PC-3 (cell line): ENCODE data around the gene GPR37L1. TPM values are rescaled to one million over a fixed set of nuclear protein-coding genes. Genes with fewer than 3 reads are reported as not detected.
"Not testable (repeated sequence)": the region's sequence is repeated elsewhere in the genome, so short reads cannot be mapped to it uniquely, and the experiment has no call there.

ENCODE experiments used
- ATAC-seq: fragments of 200-7000 bp; cut with Tn5 transposase; 2 replicates; pipeline ENCODE4 v1.9.1; 2020; ENCODE audit warnings: mild to moderate bottlenecking, moderate library complexity
- BruUV-seq: library from RNA; stranded (reverse); fragments of 400-500 nt; replicated peaks from 2 replicates; lab custom pipeline; 2021; lab: Mats Ljungman, UMichigan
- CTCF ChIA-PET: fragments of 300-600 bp; sonication (Branson Sonifier 250); formaldehyde crosslinking; loops from one replicate; lab custom pipeline; 2022; ENCODE audit warnings: antibody characterized with exemption; lab: Charles Lee
- POLR2A ChIA-PET: fragments of 300-600 bp; sonication (Branson Sonifier 250); formaldehyde crosslinking; loops from one replicate; lab custom pipeline; 2022; ENCODE audit warnings: antibody characterized with exemption; ENCODE audit not compliant: unreplicated experiment; lab: Charles Lee
- DNase-seq: peaks from one replicate; pipeline ENCODE4 v3.0.0-alpha.2; 2015
- H2AFZ ChIP-seq: fragments of 300-600 bp; sonication (generic); 2 replicates; pipeline ENCODE4 v1.6.0; 2016; ENCODE audit warnings: antibody characterized with exemption, low read length
- H3F3A ChIP-seq: fragments of 300-600 bp; sonication (generic); one replicate; pipeline ENCODE4 v1.6.0; 2017; ENCODE audit warnings: antibody characterized with exemption, low read length, control low read depth, mild to moderate bottlenecking; ENCODE audit not compliant: unreplicated experiment
- H3K27ac ChIP-seq: fragments of 300-600 bp; sonication (generic); 2 replicates; pipeline ENCODE4 v1.5.1; 2016; ENCODE audit warnings: mild to moderate bottlenecking, low read length
- H3K27me3 ChIP-seq: fragments of 300-600 bp; sonication (generic); 2 replicates; pipeline ENCODE4 v1.6.1; 2016; ENCODE audit warnings: low read length, mixed read lengths
- H3K36me3 ChIP-seq: fragments of 300-600 bp; sonication (generic); 2 replicates; pipeline ENCODE4 v1.6.1; 2016; ENCODE audit warnings: low read depth, mixed run types, low read length, mixed read lengths
- H3K4me1 ChIP-seq: fragments of 300-600 bp; sonication (generic); 2 replicates; pipeline ENCODE4 v1.5.1; 2016; ENCODE audit warnings: low read length; ENCODE audit not compliant: insufficient read depth
- H3K4me2 ChIP-seq: fragments of 300-600 bp; sonication (generic); 2 replicates; pipeline ENCODE4 v1.6.0; 2016; ENCODE audit warnings: low read length
- H3K4me3 ChIP-seq: fragments of 300-600 bp; sonication (generic); 2 replicates; pipeline ENCODE4 v1.5.1; 2016; ENCODE audit warnings: mild to moderate bottlenecking, low read length, mixed read lengths
- H3K79me2 ChIP-seq: fragments of 300-600 bp; sonication (generic); 2 replicates; pipeline ENCODE4 v1.6.1; 2017; ENCODE audit warnings: low read length, mixed read lengths
- H3K9ac ChIP-seq: fragments of 300-600 bp; sonication (generic); 2 replicates; pipeline ENCODE4 v1.6.0; 2016; ENCODE audit warnings: mild to moderate bottlenecking, low read length
- H3K9me2 ChIP-seq: fragments of 300-600 bp; sonication (generic); replicated peaks from 2 replicates; pipeline ENCODE4 v1.6.1; 2016; ENCODE audit warnings: mixed run types, low read length, mixed read lengths
- H3K9me3 ChIP-seq: fragments of 300-600 bp; sonication (generic); 2 replicates; pipeline ENCODE4 v1.6.1; 2016; ENCODE audit warnings: low read length, mixed read lengths
- H4K20me1 ChIP-seq: fragments of 300-600 bp; sonication (generic); 2 replicates; pipeline ENCODE4 v1.6.1; 2016; ENCODE audit warnings: low read length, mixed read lengths
- EZH2 ChIP-seq: fragments of 300-600 bp; sonication (generic); IDR thresholded peaks from one replicate; pipeline ENCODE4 v1.6.1; 2017; ENCODE audit warnings: antibody characterized with exemption, mild to moderate bottlenecking, low read length; ENCODE audit not compliant: unreplicated experiment
- EZH2phosphoT487 ChIP-seq: fragments of 300-600 bp; sonication (generic); IDR thresholded peaks from 2 replicates; pipeline ENCODE4 v1.6.1; 2018; ENCODE audit warnings: mild to moderate bottlenecking, antibody characterized with exemption, low read length, borderline replicate concordance
- intact Hi-C: fragments of 100-400 bp; cut with micrococcal nuclease; formaldehyde crosslinking; loops from 2 replicates; pipeline ENCODE4 v1.9.0; 2023
- total RNA-seq: library from RNA; depleted of rRNA; stranded (reverse); fragments of >200 nt; gene quantifications from 2 replicates; pipeline ENCODE4 v1.2.3, GENCODE V29; 2014
- TF ChIP-seq, protein P1 (sequence below): fragments of 300-600 bp; sonication (generic); conservative IDR thresholded peaks from 2 replicates; pipeline ENCODE4 v1.5.1; 2017; ENCODE audit warnings: antibody characterized with exemption, low read depth, mild to moderate bottlenecking, low read length

The GPR37L1 gene
- total RNA-seq, 1 experiment from 2014 or later = 0.04 TPM

DNA sequence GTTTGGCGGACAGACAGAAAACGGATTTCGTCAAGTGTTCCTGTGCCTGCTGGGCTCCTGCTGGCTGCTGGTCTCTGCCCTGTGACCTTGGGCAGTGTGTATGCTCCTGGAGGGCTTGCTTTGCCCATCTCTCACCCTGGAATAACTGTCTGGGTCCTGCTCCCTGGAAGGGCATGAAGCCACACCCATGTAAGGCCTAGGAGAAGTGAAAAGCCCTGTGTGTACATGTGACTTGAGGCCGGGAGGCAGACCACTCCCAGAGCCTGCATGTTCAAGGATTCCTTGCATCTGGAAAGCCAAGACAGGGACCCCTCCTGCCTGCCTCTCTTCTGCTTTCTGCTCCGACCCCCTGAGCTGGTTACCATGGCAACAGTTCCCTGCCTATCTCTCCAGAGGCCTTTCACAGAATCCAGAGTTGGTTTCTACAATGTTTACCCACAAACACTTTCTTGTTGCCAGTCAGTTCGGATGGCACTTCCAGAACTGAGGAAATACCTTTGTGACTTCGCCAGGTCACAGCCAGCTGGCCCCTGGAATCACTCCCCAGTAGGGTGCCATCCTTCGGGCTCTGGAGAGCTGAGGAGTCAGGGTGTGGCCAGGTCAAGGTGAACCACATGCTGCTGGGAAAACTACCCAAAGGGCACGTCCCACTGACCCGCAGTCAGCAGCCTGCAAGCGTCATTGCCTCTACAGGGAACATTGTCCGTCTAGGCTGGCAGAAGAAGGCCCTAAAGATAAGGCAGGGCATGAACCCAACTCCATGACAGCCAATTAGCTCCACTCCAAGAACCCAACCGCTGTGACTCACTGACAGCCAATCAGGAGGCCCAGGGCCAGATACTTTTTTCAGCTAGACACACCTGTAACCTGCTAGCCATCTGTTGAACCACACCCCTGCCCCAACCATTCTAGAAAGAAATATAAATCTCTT, 14.7 kb upstream of the GPR37L1 start:
- H3K27ac ChIP-seq = 0 out of 2 replicates have a peak overlapping the region, but pooled peaks have one; percentile 81

DNA sequence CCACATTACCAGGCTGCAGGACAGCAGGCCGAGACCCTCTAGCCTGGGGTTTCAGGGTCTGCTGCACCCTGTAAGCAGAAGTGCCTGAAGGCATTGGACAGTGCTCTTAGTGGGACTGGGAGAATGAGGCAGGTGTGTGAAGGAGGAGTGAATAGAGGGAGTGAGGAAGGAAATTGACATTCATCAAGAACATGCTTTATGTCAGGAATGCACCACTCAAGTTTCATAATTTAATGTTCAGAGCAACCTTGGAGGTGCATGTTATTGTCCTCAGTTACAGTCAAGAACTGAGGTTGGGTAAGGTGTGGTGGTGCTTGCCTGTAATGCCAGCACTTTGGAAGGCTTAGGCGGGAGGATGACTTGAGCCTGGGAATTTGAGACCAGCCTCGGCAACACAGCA, 11.7 kb upstream of the GPR37L1 start:
- Histone ChIP-seq H3K36me3 (no peaks in the 10 kb centered on the region), H3K9me3 (no peaks in the 10 kb centered on the region), H3K4me1 (peaks cover 34% of the 10 kb centered on the region), H3K79me2 (no peaks in the 10 kb centered on the region), H3K27me3 (no peaks in the 10 kb centered on the region), H2AFZ (no peak overlapping the region), H3K4me3 (no peak overlapping the region), H4K20me1 (no peaks in the 10 kb centered on the region), H3K9me2 (no peaks in the 10 kb centered on the region), H3K27ac (no peak overlapping the region), H3K4me2 (no peak overlapping the region), H3F3A (no peaks in the 10 kb centered on the region), H3K9ac (no peak overlapping the region)
- CTCF ChIA-PET = no interaction called here
- POLR2A ChIA-PET = no interaction called here
- no peak for ATAC-seq
- intact Hi-C loops = no loop called here
- TF ChIP-seq, protein P1, sequence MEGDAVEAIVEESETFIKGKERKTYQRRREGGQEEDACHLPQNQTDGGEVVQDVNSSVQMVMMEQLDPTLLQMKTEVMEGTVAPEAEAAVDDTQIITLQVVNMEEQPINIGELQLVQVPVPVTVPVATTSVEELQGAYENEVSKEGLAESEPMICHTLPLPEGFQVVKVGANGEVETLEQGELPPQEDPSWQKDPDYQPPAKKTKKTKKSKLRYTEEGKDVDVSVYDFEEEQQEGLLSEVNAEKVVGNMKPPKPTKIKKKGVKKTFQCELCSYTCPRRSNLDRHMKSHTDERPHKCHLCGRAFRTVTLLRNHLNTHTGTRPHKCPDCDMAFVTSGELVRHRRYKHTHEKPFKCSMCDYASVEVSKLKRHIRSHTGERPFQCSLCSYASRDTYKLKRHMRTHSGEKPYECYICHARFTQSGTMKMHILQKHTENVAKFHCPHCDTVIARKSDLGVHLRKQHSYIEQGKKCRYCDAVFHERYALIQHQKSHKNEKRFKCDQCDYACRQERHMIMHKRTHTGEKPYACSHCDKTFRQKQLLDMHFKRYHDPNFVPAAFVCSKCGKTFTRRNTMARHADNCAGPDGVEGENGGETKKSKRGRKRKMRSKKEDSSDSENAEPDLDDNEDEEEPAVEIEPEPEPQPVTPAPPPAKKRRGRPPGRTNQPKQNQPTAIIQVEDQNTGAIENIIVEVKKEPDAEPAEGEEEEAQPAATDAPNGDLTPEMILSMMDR = no peak
- TF ChIP-seq EZH2 = no peak
- TF ChIP-seq EZH2phosphoT487 = no peak
- no TSS peak for BruUV-seq
- DNase-seq = no peak

More for the DNA sequence above, 14.7 kb upstream of the GPR37L1 start:
- intact Hi-C loops = no loop called here
- DNase-seq = no peak
- no peaks in the 10 kb centered on the region for H3K9me3 ChIP-seq
- no peaks in the 10 kb centered on the region for H3K27me3 ChIP-seq
- CTCF ChIA-PET = no interaction called here
- H3K4me1 ChIP-seq = peaks cover 35% of the 10 kb centered on the region
- no peaks in the 10 kb centered on the region for H3K79me2 ChIP-seq
- no peak overlapping the region for H3K9ac ChIP-seq
- H2AFZ ChIP-seq = no peak overlapping the region
- H3K36me3 ChIP-seq = no peaks in the 10 kb centered on the region
- H4K20me1 ChIP-seq = no peaks in the 10 kb centered on the region
- POLR2A ChIA-PET = interaction anchor here (0.6 kb wide), 1 partner anchor 85 kb away, joined by 3 read pairs; no protein-coding TSS in a partner anchor
- no peak overlapping the region for H3K4me3 ChIP-seq
- TF ChIP-seq EZH2 (no peak), EZH2phosphoT487 (no peak)
- TF ChIP-seq, protein P1 = no peak
- H3F3A ChIP-seq = no peaks in the 10 kb centered on the region
- no peak for ATAC-seq
- no peaks in the 10 kb centered on the region for H3K9me2 ChIP-seq
- no peak overlapping the region for H3K4me2 ChIP-seq
- BruUV-seq = no TSS peak

DNA sequence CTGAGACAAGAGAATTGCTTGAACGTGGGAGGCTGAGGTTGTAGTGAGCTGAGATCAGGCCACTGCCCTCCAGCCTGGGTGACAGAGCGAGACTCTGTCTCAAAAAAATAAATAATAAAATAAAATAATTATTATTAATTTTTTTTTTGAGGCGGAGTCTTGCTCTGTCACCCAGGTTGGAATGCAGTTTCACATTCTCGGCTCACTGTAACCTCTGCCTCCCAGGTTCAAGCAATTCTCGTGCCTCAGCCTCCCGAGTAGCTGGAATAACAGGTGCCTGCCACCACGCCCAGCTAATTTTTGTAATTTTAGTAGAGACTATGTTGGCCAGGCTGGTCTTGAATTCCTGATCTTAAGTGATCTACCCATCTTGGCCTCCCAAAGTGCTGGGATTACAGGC, 11.1 kb upstream of the GPR37L1 start:
- H3K9me2 ChIP-seq, intact Hi-C loops, CTCF ChIA-PET, H3K9ac ChIP-seq, H3K27ac ChIP-seq, H3K79me2 ChIP-seq, ATAC-seq, POLR2A ChIA-PET, BruUV-seq, H2AFZ ChIP-seq, H3K9me3 ChIP-seq, H3K4me3 ChIP-seq, H3F3A ChIP-seq, H3K36me3 ChIP-seq, DNase-seq, H3K27me3 ChIP-seq, H4K20me1 ChIP-seq, H3K4me2 ChIP-seq: not testable (repeated sequence)
- peaks cover 28% of the 10 kb centered on the region for H3K4me1 ChIP-seq
